Breast epithelium (tissue), 3 donors: ENCODE measurements around the gene SAMD3.

Experiments
- POLR2A ChIP-seq: fragments of 450-650 bp; IDR thresholded peaks from one replicate; pipeline ENCODE4 v1.6.1; 2016; ENCODE audit warnings: antibody characterized with exemption, mild to moderate bottlenecking, moderate library complexity
- POLR2AphosphoS5 ChIP-seq, 3 donors: sonication (generic); formaldehyde crosslinking; IDR thresholded peaks; one replicate each; pipeline ENCODE4 v1.6.1; 2017; ENCODE audit warnings: antibody characterized with exemption in 3 of 3
- TF ChIP-seq, protein P1 (sequence below), 3 donors: fragments of 450-650 bp; IDR thresholded peaks; one replicate each; pipeline ENCODE4 v1.5.1; 2016 to 2017; ENCODE audit warnings: antibody characterized with exemption in 3 of 3, mild to moderate bottlenecking in 3 of 3, moderate library complexity in 3 of 3

DNA sequence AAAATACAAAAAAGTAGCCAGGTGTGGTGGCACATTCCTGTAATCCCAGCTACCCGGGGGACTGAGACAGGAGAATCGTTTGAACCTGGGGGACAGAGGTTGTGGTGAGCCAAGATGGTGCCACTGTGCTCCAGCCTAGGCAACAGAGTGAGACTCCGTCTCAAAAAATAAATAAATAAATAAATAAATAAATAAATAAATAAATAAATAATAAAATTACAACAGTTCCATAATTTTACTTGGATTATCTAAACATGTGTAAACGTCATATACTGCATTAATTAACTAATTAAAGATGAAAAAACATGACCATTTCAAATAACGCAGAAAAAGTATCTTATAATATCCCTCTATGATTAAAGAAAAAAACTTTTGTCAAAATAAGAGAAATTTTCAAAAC, 65.8 kb downstream of the SAMD3 start:
- TF ChIP-seq, protein P1, sequence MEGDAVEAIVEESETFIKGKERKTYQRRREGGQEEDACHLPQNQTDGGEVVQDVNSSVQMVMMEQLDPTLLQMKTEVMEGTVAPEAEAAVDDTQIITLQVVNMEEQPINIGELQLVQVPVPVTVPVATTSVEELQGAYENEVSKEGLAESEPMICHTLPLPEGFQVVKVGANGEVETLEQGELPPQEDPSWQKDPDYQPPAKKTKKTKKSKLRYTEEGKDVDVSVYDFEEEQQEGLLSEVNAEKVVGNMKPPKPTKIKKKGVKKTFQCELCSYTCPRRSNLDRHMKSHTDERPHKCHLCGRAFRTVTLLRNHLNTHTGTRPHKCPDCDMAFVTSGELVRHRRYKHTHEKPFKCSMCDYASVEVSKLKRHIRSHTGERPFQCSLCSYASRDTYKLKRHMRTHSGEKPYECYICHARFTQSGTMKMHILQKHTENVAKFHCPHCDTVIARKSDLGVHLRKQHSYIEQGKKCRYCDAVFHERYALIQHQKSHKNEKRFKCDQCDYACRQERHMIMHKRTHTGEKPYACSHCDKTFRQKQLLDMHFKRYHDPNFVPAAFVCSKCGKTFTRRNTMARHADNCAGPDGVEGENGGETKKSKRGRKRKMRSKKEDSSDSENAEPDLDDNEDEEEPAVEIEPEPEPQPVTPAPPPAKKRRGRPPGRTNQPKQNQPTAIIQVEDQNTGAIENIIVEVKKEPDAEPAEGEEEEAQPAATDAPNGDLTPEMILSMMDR (IDR thresholded peaks at IDR 0.05) = no peak
- no peak for TF ChIP-seq POLR2A
- no peak for TF ChIP-seq POLR2AphosphoS5 (IDR thresholded peaks at IDR 0.05)
